SHP77 treated with DMSO at 0.1 percent for 48 hours (cell line): ENCODE measurements around the gene DUSP14.
A peak's percentile ranks its signal among the peaks of the same experiment; 100 is the strongest.
"Not testable (repeated sequence)": the region's sequence is repeated elsewhere in the genome, so short reads cannot be mapped to it uniquely, and the experiment has no call there.

Experiments
- DNase-seq: peaks from one replicate; lab custom pipeline; 2025; lab: John Stamatoyannopoulos, UW

The DUSP14 gene

DNA sequence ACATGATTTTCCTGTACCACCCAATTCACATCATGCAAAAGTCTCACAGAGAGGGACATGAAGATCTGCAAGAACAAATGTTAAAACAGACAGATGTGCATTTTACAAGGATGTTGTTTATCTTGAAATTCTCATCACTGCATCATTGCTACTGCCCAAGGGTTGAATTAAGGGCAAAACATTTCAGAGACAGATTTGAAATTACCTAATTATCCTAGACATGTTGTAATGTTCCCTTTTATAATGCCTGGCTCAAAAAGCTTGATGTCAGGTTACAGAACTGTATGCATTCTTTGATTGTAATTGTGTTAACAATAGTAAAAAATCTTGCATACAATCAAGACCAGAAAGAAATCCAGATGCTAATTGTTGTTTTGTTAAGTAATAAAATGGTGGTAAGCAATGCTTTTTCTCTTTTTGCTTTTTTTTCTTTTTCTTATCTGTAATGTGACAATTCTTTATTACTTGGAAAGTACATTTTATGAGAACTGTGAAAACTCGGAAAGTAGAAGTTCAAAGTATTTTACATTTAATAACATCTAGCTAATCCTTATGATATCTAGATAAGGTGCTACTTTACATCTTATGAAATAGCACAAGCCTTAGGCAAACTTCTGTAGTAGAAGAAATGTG lies 3.6 kb upstream of the DUSP14 start:
- DNase-seq = no peak

DNA sequence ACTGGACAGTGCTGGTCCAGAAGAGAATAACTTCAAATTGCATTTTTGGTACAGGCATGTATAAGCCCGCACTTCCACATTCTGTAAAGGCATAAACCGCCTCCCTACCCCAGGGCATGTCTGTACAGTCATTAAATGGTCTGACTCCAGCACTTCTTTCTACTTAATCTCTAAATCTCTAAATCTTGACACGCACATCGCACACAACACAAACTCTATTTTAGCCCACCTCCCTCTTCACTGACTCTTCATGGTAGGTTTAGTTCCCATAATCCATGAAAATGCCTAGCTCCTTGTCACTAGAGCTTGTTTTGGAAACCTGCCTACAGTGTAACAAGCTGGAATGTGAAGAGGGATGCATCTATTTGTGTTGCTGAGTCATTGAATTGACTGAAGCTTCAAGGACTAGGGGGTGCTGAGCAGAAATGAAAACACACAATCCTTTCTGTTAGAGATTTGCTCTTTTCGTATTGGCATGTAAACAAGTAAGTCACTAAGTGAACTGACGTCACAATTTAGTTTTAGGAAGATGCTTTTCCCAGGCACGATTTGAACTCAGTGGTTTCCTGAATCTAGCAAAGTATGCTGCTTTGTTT lies 1.6 kb upstream of the DUSP14 start:
- peak; percentile 58 for DNase-seq

DNA sequence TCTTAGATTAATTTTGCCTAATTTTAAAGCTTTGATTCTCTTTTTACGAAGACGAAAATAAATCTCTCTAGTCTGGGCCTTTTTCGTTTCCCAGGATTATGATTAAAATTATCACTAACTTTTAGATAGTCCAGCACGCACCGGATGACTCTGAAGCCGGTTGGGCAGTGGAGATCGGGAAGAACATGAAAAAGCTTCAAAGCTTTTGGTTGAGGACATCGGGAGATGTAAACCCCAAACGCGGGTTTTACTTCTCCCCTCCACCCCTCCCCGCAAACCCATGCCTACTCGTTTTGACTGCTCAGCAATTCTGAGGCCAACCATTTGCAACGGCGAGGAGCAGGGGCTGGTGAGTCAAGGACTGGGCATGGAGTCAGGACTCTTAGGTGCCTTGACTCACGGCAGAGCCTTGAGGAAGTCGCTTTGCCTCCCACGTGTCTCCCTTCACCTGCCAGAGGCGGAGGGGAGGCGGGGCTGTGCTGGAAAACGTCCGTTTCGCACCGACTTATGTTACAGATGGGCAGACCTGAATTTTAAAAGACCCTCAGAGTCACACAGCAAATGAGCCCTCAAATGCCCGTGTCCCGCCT lies 989 bp upstream of the DUSP14 start:
- DNase-seq = no peak

DNA sequence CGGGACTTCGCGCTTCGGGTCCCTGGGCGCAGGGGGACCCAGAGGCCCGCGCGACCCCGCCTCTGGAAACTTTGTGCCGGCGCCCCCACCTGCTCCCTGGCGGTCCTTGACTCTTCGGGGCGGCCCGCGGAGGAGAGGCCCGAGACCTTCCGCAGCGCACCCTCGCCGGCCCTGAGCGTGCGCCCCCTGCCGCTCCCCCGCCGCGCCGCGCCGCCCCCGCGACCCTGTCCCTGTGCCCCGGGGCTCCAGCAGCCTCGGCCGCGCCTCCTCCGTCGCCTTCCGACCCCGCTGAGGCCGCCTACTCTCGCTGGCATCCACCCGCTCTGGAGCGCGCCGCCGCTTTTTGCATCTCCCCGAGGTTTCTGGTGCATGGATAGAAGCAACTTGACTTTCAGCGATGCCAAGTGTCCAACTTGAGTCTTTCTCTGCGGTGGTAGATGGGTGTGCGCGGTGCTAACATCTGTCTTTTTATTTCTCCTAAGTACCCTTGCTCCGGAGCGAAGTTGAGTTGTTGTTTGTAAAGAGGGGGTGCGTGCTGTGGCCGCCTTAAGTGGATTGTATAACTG lies 414 bp downstream of the DUSP14 start:
- DNase-seq = no peak

DNA sequence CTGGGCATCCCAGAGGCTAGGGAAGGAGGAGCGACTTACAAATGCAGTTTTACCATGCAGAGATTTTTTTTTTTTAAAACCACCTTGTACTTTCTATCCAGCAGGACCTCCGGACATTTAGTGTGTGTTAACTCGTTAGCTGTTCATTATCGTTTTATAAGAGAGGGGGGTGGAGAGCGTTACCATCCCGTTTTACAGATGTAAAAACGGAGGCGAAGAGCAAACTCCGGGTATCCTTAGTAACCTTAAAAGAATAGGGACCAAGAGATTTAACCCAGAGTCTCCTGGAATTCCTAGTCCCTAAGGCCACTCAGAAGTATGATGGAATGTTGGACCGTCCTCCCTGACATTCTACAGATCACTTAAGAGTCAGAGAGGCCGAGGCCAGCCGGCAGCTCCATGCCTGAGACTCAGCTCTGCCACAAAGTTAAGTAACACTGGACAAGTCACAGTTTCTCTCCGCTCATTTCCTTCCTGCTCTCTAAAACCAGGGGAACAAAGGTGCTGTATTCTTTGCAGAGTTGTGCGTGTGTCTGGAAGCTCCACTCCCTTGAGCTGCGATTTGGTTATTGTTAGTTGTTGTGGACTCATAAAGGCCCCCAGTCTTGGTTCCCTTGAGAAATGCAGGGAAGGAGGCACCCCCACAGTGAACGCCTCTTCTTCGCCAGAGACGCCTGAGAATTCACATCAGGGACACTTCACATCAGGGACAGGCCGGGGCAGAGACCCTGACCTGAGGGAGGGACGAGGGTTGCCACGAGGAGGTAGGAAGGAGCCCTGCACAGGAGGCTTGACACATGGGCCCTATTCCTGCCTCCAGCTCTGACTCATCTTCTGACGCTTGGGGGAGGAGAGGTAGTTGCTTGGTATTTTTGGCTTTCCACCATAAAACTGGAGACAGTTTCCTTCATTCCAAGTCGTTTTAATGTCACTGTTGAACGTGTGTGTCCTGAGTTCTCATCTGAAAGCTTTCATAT lies 1.2 kb downstream of the DUSP14 start:
- no peak for DNase-seq

DNA sequence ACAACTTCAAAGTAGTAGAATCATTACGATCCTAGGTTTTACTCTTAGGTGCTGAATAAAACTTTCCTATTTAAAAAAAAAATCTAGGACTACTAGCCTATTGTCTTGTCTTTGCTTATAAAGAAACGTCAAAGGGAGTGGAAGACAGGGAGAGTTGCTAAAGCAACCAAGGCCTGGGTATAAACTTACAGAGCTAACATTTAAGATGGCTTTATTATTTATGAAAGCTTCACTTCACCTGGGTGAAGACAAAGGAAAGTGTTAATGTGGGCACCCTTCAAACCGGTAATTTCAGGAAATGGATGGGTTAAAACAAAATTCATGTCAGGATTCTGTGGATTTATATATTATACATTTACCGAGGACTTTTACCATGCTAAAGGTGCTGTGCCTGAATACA lies 2.5 kb downstream of the DUSP14 start:
- no peak for DNase-seq

DNA sequence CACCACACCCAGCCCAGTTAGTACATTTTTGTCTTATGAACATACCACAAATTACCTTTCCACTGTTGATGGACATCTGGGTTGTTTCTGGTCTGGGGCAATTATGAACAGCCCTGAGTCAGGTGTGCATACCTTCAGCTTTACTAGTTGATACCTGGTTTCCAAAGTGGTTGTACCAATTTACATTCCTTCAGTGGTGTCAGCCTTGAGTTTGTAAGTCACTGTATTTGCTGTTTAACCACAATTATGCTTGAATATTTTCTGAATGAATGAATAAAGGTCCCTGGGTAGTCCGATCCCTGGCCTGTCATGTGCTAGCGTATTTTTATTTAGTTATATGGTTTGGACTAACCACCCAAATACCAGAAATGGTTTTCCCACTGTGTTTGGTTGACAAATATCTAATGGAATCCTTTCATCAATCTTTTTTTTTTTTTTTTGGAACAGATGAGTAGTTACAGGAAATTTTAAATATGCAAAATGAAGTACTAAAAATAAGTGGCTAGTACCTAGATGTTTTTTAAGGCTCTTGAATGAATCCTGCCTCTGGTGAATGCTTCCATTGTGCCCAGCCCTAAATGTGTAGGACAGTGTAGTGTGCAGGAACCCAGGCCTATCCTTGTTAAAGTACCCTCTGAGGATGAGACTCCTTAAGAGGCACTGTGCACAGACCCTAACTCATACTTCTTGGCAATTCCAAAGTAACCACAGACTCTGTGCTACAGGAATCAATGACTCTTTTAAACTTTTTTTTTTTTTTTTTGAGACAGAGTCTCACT lies 3.7 kb downstream of the DUSP14 start:
- no peak for DNase-seq

DNA sequence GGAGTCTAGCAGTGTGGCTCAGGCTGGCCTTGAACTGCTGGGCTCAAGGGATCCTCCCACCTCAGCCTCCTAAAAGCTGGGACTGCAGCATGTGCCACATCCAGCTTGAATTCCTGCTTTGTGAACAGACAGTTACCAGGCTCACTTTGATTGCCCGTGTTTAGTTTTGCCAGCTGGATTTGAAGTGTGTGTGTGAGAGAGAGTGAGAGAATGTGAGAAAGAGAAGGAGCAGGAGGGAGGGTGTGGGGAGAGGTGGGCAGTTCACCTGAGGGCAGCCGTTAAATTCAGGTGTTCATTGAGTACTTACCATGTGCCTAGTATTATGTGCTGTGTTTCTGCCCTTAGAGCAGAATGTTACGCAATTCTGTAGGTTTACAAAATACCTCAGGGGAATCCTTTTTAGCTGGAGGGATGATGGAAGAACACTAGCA lies 4.7 kb downstream of the DUSP14 start:
- DNase-seq = no peak

DNA sequence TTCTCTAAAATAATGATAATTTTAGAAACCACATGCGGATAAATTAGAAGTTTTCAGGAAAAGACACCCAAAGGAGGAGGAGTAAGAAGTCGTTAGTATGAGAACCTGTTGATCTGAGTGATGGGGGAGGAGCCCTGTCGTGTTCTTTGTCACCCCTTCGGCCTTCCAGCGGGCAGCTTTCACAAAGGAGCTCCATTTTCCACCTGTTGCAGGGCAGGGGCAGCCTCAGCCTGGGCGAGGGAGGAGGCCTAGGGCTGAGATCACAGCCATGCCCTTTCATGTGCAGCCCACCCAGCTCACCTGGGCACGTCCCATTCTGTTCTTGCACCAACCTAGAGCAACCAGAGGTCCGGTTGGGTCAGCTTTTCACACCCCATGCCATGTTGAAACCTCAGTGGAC lies 5.3 kb downstream of the DUSP14 start:
- no peak for DNase-seq

DNA sequence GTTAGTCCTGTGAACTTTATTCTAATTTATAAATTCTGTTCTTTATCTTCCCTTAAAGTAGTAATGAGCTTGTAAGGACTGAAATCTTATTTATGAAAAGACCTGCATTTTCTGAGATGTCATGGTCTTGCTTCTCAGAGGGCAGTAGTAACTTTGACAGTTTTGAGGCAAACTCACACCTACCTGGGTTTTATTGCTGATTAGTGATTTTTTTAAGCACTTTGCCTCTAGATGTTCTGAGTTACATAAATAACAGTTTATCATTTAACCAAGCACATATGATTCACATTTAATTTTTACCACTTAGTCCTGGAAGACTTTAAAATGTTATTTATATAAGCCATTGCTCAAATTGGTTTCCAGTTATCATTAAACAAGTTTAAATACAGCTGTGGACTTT lies 10.7 kb downstream of the DUSP14 start:
- no peak for DNase-seq

DNA sequence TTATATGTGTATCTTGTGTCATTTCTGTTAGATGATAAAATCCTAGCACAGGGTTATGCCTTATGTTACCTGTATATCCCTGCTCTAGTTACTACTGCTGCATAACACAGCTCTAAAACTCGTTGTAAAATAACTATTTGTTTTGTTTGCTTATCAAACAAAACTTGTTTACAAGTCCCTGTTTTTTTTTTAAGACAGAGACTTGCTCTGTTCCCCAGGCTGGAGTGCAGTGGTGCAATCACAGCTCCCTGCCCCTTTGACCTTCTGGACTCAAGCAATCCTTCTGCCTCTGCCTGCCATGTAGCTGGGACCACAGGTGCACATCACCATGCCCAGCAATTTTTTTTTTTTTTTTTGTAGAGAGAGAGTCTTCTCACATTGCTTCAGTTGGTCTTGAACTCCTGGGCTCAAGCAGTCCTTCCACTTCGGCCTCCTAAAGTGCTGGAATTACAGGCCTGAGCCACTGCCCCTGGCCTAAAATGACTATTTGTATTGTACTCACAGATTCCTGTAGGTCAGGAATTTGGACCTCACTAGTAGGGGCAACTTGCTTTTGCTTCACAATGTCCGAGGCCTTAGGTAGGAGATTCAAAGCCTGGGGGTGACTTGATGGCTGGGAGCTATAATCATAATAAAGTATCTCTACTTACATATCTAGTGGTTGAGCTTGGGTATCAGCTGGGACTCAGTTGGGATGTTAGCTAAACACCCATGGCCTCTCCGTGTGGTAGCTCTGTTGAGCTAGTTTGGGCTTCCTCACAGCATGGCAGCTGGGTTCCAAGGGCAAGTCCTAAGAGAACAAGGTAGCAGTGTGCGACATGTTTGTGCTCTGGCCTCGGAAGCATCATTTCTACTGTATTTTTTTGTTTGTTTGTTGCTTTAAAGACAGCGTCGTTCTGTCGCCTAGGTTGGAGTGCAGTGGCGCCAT lies 12.6 kb downstream of the DUSP14 start:
- no peak for DNase-seq

DNA sequence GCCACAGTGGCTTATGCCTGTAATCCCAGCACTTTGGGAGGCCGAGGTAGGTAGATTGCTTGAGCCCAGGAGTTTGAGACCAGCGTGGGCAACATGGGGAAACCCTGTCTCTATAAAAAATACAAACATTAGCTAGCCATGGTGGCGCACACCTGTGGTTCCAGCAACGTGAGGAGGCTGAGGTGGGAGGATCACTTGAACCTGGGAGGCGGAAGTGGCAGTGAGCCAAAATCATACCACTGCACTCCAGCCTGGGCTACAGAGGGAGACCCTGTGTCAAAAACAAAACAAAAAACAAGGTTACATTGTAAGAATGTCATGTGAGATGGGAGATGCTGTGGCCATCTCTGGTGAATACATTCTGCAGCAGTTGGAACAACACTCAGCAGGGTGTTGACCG lies 13.5 kb downstream of the DUSP14 start:
- no peak for DNase-seq

DNA sequence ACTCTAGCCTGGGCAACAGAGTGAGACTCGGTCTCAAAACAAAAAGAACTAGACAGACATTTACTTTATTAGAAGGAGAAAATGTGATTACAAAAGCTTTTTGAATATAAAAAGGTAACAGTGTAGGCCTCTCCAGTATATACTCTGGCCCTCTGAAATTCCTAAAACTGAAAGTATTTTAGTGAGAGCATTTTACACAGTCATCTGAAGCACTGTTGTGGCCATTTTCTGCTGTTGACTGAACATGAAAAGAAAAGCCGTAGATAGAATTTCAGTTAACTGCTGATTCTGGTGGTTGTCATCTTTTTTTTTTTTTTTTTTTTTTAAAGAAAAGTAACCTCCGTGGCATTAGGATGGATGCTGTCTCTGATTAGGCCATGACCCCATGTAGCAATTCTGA lies 15.6 kb downstream of the DUSP14 start:
- no peak for DNase-seq

DNA sequence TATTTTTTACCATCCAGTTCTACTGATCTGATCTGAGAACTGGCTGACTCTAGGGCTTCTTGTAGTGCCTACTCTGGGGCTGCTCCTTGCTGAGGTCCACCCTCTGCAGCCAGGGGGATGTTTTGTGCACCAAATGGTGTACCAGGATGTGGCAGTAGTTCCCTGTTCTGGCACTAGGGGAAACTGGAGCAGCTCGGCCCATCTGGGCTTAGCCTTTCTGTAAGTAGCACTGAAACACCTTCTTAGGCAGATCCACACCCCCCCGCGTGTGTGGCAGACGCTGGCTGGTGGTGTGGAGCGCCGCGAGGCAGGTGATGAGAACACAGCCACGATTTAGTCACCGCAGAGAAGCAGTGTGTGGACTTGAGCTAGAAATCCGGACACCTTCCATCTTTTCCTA lies 17.0 kb downstream of the DUSP14 start:
- no peak for DNase-seq

DNA sequence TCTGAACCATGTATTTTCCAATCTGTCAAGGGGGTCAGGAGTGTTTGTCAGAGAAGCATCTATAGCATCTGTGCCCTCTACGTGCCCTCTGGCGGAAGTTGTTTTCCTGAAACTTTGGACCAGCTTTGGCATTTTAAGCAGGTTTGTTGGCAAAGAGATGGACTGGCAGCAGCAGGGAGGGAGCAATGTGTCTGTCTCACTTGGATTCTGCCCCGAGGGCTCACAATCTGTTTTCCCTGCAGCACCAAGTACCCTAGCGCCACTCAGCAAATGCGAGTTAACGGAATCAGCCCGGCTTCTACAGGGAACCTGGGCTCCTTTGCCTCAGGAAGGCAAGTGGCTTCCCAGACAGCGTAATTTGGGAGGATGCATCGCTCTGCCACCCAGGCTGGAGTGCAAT lies 17.4 kb downstream of the DUSP14 start:
- DNase-seq = no peak

DNA sequence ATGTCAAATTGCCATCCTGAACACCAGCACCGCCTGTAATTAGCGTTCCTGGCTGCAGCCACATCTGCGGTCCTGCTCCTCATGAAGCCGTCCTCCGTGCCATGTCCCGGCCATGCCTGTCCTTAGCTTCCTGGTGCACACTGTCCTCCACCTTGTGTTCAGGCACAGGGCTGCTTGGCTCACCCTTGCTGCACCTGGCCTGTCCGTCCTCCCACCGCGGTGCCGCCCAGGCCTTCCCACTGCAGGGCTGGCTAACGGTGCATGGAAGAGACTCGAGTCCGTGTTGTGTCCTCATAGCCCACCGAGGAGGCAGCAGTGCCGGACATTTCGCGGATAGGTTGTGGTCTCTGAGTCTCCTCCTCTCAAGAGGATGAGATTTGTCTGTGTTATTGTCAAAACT lies 20.4 kb downstream of the DUSP14 start:
- no peak for DNase-seq

DNA sequence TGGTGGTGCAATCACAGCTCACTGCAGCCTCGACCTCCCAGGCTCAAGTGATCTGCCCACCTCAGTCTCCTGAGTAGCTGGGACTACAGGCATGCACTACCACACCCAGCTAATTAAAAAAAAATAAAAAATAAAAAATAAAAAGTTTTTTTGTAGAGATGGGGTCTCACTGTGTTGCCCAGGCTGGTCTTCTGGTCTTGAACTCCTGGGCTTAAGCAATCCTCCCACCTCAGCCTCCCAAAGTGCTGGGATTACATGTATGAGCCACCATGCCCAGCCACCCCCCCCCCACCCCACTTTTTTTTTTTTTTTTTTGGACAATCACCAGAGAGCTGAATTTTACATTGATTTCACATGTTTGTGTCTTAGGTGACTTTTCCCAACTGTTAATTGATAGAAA lies 22.0 kb downstream of the DUSP14 start:
- DNase-seq = not testable (repeated sequence)

DNA sequence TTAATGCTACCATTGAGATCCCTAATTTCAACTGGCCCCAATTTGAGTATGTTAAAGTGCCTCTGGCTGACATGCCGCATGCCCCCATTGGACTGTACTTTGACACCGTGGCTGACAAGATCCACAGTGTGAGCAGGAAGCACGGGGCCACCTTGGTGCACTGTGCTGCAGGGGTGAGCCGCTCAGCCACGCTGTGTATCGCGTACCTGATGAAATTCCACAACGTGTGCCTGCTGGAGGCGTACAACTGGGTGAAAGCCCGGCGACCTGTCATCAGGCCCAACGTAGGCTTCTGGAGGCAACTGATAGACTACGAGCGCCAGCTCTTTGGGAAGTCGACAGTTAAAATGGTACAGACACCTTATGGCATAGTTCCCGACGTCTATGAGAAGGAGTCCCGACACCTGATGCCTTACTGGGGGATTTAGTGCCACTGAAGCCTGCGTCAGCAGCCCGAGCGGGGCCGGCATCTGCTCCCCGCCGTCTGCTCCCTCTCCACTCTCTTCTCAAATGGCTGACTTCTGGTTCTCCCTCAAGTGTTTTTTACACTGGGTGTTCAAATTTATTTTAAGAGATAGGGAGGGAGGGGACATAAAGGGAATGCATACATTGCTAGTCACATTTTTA lies 22.9 kb downstream of the DUSP14 start:
- no peak for DNase-seq

DNA sequence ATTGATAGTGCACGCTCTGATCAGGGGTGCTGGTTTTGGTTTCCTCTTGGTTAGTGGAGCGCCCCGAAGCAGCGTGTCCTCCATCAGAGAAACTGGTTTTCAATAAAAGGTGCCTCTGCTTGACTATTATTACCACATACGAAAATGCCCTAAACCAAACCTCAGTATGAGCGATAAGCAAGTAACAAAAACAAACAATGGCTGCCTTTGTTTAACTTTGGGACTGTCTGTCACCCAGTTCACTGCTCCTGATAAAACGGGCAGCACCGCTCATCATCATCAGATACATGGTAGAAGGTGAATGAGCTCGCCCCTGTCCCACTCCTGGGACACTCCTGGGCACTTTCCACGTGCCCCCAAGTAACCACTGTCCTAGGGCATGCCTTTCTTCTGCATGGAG lies 24.0 kb downstream of the DUSP14 start:
- no peak for DNase-seq

DNA sequence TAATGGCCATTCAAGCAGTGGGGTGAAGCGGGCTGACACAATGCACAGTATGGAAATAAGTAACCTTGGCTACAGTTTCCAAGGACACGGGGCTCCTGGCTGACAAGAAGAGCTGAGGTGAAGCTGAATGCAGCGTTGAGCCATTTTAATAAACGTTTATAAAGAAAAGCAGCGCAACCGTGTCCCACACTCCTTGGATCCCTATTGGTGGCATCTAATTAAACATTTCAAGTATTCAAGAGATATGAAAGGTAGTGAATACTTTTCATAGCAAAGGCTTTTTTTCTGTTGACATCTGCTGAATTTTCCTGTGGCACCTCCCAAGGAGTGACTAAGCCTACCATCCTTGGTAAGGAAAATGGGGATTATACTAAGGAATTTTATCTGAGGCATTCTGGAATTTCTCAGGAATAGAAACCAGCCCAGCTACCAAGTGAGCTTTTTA lies 26.5 kb downstream of the DUSP14 start:
- no peak for DNase-seq
